Stomach (tissue), 19 donors: ENCODE measurements around the gene CDK5. TPM values are rescaled to one million over a fixed set of nuclear protein-coding genes. Genes with fewer than 3 reads are reported as not detected.

ENCODE experiments used
- DNase-seq, 2 donors: peaks; one replicate each; pipeline versions ENCODE4 v3.0.0 to v3.0.0-alpha.2; 2013 to 2019
- H3K27ac ChIP-seq, 5 donors: fragments of 200-600 bp in 4 of 5; sonication (generic) in 4 of 5; one replicate each; pipeline ENCODE4 v1.5.1; 2013 to 2019; ENCODE audit warnings: mild to moderate bottlenecking in 1 of 5, moderate library complexity in 1 of 5
- H3K27me3 ChIP-seq, 3 donors: fragments of 200-600 bp; sonication (generic); one replicate each; pipeline ENCODE4 v1.5.1; 2017 to 2019; ENCODE audit warnings: mixed run types in 1 of 3
- H3K36me3 ChIP-seq, 4 donors: fragments of 200-600 bp; sonication (generic); 1 replicate in 3 of 4; 2 replicates in 1 of 4; pipeline ENCODE4 v1.5.1; 2016 to 2019
- H3K4me1 ChIP-seq, 4 donors: fragments of 200-600 bp; sonication (generic); one replicate each; pipeline ENCODE4 v1.5.1; 2016 to 2019
- H3K4me3 ChIP-seq, 4 donors: fragments of 200-600 bp; sonication (generic) in 3 of 4; one replicate each; pipeline ENCODE4 v1.5.1; 2016 to 2019; ENCODE audit warnings: mild to moderate bottlenecking in 1 of 4
- H3K9me3 ChIP-seq, 4 donors: fragments of 200-600 bp; sonication (generic); one replicate each; pipeline ENCODE4 v1.5.1; 2016 to 2019
- CTCF ChIP-seq, 7 experiments: fragments of 450-650 bp in 4 of 7; fragments of 200-600 bp in 3 of 7; sonication (generic) in 3 of 7; IDR thresholded peaks; one replicate each; pipeline ENCODE4 v1.5.1; 2016 to 2019; ENCODE audit warnings: antibody characterized with exemption in 7 of 7, control low read depth in 2 of 7, mild to moderate bottlenecking in 1 of 7
- EP300 ChIP-seq: sonication (generic); formaldehyde crosslinking; IDR thresholded peaks from one replicate; pipeline ENCODE4 v1.6.1; 2017; ENCODE audit warnings: antibody characterized with exemption
- POLR2A ChIP-seq, 4 donors: fragments of 450-650 bp; IDR thresholded peaks; one replicate each; pipeline ENCODE4 v1.6.1; 2016; ENCODE audit warnings: antibody characterized with exemption in 4 of 4, control low read depth in 2 of 4, mild to moderate bottlenecking in 1 of 4, moderate library complexity in 1 of 4
- POLR2AphosphoS5 ChIP-seq, 3 donors: sonication (generic); formaldehyde crosslinking; IDR thresholded peaks; one replicate each; pipeline ENCODE4 v1.6.1; 2016; ENCODE audit warnings: antibody characterized with exemption in 3 of 3
- WGBS, 5 donors: extraction: QIAGEN DNeasy Blood & Tissue Kit in 3 of 5; methylation state at CpG; one replicate each; pipeline versions ENCODE4 v1.1.5 to v1.1.7; 2013 to 2018; 5-methylcytosine and 5-hydroxymethylcytosine counted together
- intact Hi-C: fragments of 100-400 bp; cut with DNase I; formaldehyde crosslinking; loops from one replicate; pipeline ENCODE4 v1.15.1; 2023; ENCODE audit warnings: low total_unique reads
- long read RNA-seq, 10 donors: transcript quantifications; one replicate each; lab custom pipeline, GENCODE V29; 2026
- polyA plus RNA-seq, 3 donors: library from polyadenylated mRNA; stranded (reverse); fragments of 200-250 nt; gene quantifications; one replicate each; pipeline ENCODE4 v1.2.3, GENCODE V29; 2013
- total RNA-seq, 5 donors: library from RNA; depleted of rRNA; stranded (reverse); fragments of >200 nt; gene quantifications; one replicate each; pipeline versions ENCODE4 v1.1.0 to v1.2.3, GENCODE V29; 2014 to 2016
- donor health status: healthy with polysubstance abuse.
- donor health status: Bipolar disorder and iron deficiency.
- donor health status: healthy.

CDK5 gene
- total RNA-seq (10 to 100 TPM in 2 of 5 donors, 1 to 10 TPM in 1, under 1 TPM in 1, not detected in 1; 0.87 to 46.1 (median 11.0) TPM), polyA plus RNA-seq (10 to 100 TPM in 2 of 3 donors, 1 to 10 TPM in 1; 8.3 to 13.3 (median 11.8) TPM)
- long read RNA-seq, donor 1, partial matches to known transcripts, result 28 of 28 reads
- long read RNA-seq, donor 1, other reads (novel, unspliced or antisense), result 0 of 28 reads
- long read RNA-seq, donor 2, partial matches to known transcripts, result 0 of 3 reads
- long read RNA-seq, donor 2, other reads (novel, unspliced or antisense), result 0 of 3 reads
- long read RNA-seq, donor 3, result 0 reads
- long read RNA-seq, donor 4, result 0 reads
- long read RNA-seq, donor 5, partial matches to known transcripts, result 0 of 3 reads
- long read RNA-seq, donor 5, other reads (novel, unspliced or antisense), result 0 of 3 reads
- long read RNA-seq, donor 6, transcript CDK5-204 (12 exons, 1,758 nt), result major isoform, 7 of 15 reads
- long read RNA-seq, donor 6, partial matches to known transcripts, result 7 of 15 reads
- long read RNA-seq, donor 6, other reads (novel, unspliced or antisense), result 0 of 15 reads
- long read RNA-seq, donor 7, transcript CDK5-204 (12 exons, 1,758 nt), result major isoform, 5 of 7 reads
- long read RNA-seq, donor 7, partial matches to known transcripts, result 0 of 7 reads
- long read RNA-seq, donor 7, other reads (novel, unspliced or antisense), result 0 of 7 reads
- long read RNA-seq, donor 8, transcript CDK5-204 (12 exons, 1,758 nt), result major isoform, 6 of 6 reads
- long read RNA-seq, donor 8, partial matches to known transcripts, result 0 of 6 reads
- long read RNA-seq, donor 8, other reads (novel, unspliced or antisense), result 0 of 6 reads
- long read RNA-seq, donor 9, partial matches to known transcripts, result 0 of 1 reads
- long read RNA-seq, donor 9, other reads (novel, unspliced or antisense), result 0 of 1 reads
- long read RNA-seq, donor 10, partial matches to known transcripts, result 0 of 2 reads
- long read RNA-seq, donor 10, other reads (novel, unspliced or antisense), result 0 of 2 reads

GRCh38 chr7:151057506-151057988 lies at the start of gene CDK5:
CDK5 (minus strand) TSS chr7:151057897; CDS start chr7:151057848, 49 bp downstream.
- WGBS, 5 donors, result 0 to 1% (median 0%) methylated on average over 26 to 30 of the region's 30 CpGs
- Histone ChIP-seq H3K4me1 (peaks cover 42 to 53% (median 48%) of the 10 kb centered on the region in 4 donors), H3K4me3 (peak within 1 kb of the TSS; percentile 69 to 94 (median 82)), H3K36me3 (peaks cover 4 to 24% (median 12%) of the 10 kb centered on the region in 4 donors), H3K27ac (peak within 1 kb of the TSS; percentile 91 to 97 (median 96)), H3K27me3 (no peaks in the 10 kb centered on the region), H3K9me3 (no peaks in the 10 kb centered on the region)
- TF ChIP-seq POLR2AphosphoS5 (IDR thresholded peaks at IDR 0.05), result no peak
- TF ChIP-seq POLR2A (IDR thresholded peaks at IDR 0.05), result no peak
- no peak for TF ChIP-seq CTCF (IDR thresholded peaks at IDR 0.05)
- TF ChIP-seq EP300, result no peak
- DNase-seq, result no peak
- intact Hi-C loops, result no loop called here

GRCh38 chr7:151104411-151105235 lies 46.9 kb upstream of the CDK5 start:
- TF ChIP-seq EP300 (no peak), POLR2A (IDR thresholded peaks at IDR 0.05) (no peak), POLR2AphosphoS5 (IDR thresholded peaks at IDR 0.05) (no peak), CTCF (IDR thresholded peaks at IDR 0.05) (no peak)
- H3K9me3 ChIP-seq, result no peaks in the 10 kb centered on the region
- H3K27me3 ChIP-seq, result no peaks in the 10 kb centered on the region
- peaks cover 0 to 42% (median 23%) of the 10 kb centered on the region in 4 donors for H3K4me1 ChIP-seq
- no peak for DNase-seq
- H3K36me3 ChIP-seq, result peaks cover 0 to 19% (median 12%) of the 10 kb centered on the region in 4 donors
- intact Hi-C loops, result no loop called here
- H3K27ac ChIP-seq, result peak overlapping the region in 1 of 5 donors; percentile 14
- 72 to 80% (median 75%) methylated on average over 22 to 23 of the region's 23 CpGs for WGBS, 5 donors
- H3K4me3 ChIP-seq, result no peak overlapping the region

GRCh38 chr7:151103973-151104372 lies 46.3 kb upstream of the CDK5 start:
- DNase-seq, result no peak
- 85 to 89% (median 87%) methylated on average over 11 to 12 of the region's 12 CpGs for WGBS, 5 donors
- H3K36me3 ChIP-seq, result peaks cover 0 to 19% (median 12%) of the 10 kb centered on the region in 4 donors
- H3K4me3 ChIP-seq, result no peak overlapping the region
- H3K27me3 ChIP-seq, result no peaks in the 10 kb centered on the region
- no peaks in the 10 kb centered on the region for H3K9me3 ChIP-seq
- TF ChIP-seq EP300 (no peak), POLR2AphosphoS5 (IDR thresholded peaks at IDR 0.05) (no peak), POLR2A (IDR thresholded peaks at IDR 0.05) (no peak)
- H3K4me1 ChIP-seq, result peaks cover 0 to 44% (median 22%) of the 10 kb centered on the region in 4 donors
- intact Hi-C loops, result no loop called here
- no peak overlapping the region for H3K27ac ChIP-seq

- TF ChIP-seq EP300 (no peak), POLR2A (IDR thresholded peaks at IDR 0.05) (no peak), POLR2AphosphoS5 (IDR thresholded peaks at IDR 0.05) (no peak), CTCF (IDR thresholded peaks at IDR 0.05) (no peak)
- peaks cover 0 to 48% (median 22%) of the 10 kb centered on the region in 4 donors for H3K4me1 ChIP-seq
- intact Hi-C loops, result no loop called here
- no peak overlapping the region for H3K4me3 ChIP-seq
- H3K9me3 ChIP-seq, result no peaks in the 10 kb centered on the region
- H3K27ac ChIP-seq, result no peak overlapping the region
- no peak for DNase-seq
- WGBS, 5 donors, result 71 to 84% (median 78%) methylated on average over 3 of the region's 3 CpGs
- H3K27me3 ChIP-seq, result no peaks in the 10 kb centered on the region
- H3K36me3 ChIP-seq, result peaks cover 0 to 19% (median 12%) of the 10 kb centered on the region in 4 donors
These were observed 45.3 kb upstream of the CDK5 start for GRCh38 chr7:151102991-151103390.
